Measurements from ENCODE around the gene PLD1.

The PLD1 gene

GRCh38 chr3:171556574-171557145 lies 253.6 kb downstream of the PLD1 start:
- peak; percentile 63 for DNase-seq

- DNase-seq, result peak; percentile 63
These were observed 254.1 kb downstream of the PLD1 start for GRCh38 chr3:171556148-171556547.

- no peak for DNase-seq
These were observed 257.2 kb downstream of the PLD1 start for GRCh38 chr3:171553086-171553485.

GRCh38 chr3:171552531-171552930 lies 257.8 kb downstream of the PLD1 start:
- no peak for DNase-seq

GRCh38 chr3:171551296-171551695 lies 259.0 kb downstream of the PLD1 start:
- DNase-seq, result no peak
